ENCODE results near the gene WBP2NL. TPM values are rescaled to one million over a fixed set of nuclear protein-coding genes. Genes with fewer than 3 reads are reported as not detected.

The WBP2NL gene
- total and polyA plus RNA-seq, 2 donors (not counting 1 experiment from before 2014, with no cell fraction given), result 1.6 to 10.4 TPM

DNA sequence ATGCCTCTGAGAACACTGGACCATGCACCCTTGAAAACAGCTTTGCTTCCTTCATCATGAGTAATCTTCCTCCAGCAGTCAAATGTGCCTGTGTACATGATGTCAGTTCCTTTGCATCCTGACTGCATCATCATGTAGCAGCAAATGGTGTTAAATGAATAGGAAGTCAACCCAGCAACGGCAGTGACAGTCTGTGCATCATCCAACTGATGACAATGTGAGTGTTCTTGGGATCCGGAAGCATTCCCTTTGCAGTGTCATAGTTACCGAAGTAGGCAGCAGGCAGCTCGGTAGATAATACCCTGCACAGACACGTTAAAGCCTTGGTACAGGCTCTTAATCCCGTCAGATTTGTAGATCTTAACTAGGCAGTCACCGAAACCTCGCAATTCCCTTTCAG lies 2.5 kb downstream of the WBP2NL start:
- no peak overlapping the region for H3K27ac Mint-ChIP-seq
- Histone ChIP-seq H3K27ac (ENCODE audit: low read length in 2 of 2) (no peak overlapping the region), H3K4me3 (ENCODE audit: control extremely low read depth in 1 of 5, extremely low read depth in 1 of 5, insufficient read depth in 1 of 5, low read depth in 2 of 5, low read length in 4 of 5) (no peak overlapping the region), H3K36me3 (replicated peaks in 1 of 2; ENCODE audit: control extremely low read depth in 1 of 2, control insufficient read depth in 1 of 2, extremely low read depth in 1 of 2, insufficient read depth in 2 of 2, low read length in 1 of 2) (no peaks in the 10 kb centered on the region), H4K20me1 (ENCODE audit: control insufficient read depth, insufficient read depth, low read length, poor library complexity, severe bottlenecking) (no peaks in the 10 kb centered on the region), H3K79me2 (ENCODE audit: control insufficient read depth, insufficient read depth, low read length) (no peaks in the 10 kb centered on the region), H3K9me3 (ENCODE audit: control extremely low read depth in 1 of 3, control insufficient read depth in 2 of 3, insufficient read depth in 1 of 3, low read length in 2 of 3) (peaks cover 1 to 17% (median 6%) of the 10 kb centered on the region in 3 donors), H3K4me2 (replicated peaks; ENCODE audit: low read depth, low read length, poor library complexity, severe bottlenecking) (no peak overlapping the region), H3K4me1 (ENCODE audit: control insufficient read depth in 2 of 2, insufficient read depth in 2 of 2, low read length in 2 of 2) (peaks cover 15 to 23% of the 10 kb centered on the region in 2 donors), H3K27me3 (replicated peaks in 1 of 4; ENCODE audit: control extremely low read depth in 1 of 4, control insufficient read depth in 3 of 4, insufficient read depth in 4 of 4, low read length in 3 of 4) (peaks cover 0 to 10% (median 3%) of the 10 kb centered on the region in 4 experiments), H2AFZ (ENCODE audit: insufficient read depth, low read depth, low read length, poor library complexity, severe bottlenecking) (no peak overlapping the region), H3K9ac (ENCODE audit: low read length) (no peak overlapping the region)
- no peaks in the 10 kb centered on the region for H3K27me3 Mint-ChIP-seq
- CTCF ChIA-PET, result no interaction called here
- intact Hi-C loops (cut with micrococcal nuclease), result no loop called here
- no peak for TF ChIP-seq EZH2 (IDR thresholded peaks at IDR 0.05; ENCODE audit: borderline replicate concordance, insufficient read depth, low read depth, low read length, poor library complexity, severe bottlenecking)
- TF ChIP-seq, protein P1, sequence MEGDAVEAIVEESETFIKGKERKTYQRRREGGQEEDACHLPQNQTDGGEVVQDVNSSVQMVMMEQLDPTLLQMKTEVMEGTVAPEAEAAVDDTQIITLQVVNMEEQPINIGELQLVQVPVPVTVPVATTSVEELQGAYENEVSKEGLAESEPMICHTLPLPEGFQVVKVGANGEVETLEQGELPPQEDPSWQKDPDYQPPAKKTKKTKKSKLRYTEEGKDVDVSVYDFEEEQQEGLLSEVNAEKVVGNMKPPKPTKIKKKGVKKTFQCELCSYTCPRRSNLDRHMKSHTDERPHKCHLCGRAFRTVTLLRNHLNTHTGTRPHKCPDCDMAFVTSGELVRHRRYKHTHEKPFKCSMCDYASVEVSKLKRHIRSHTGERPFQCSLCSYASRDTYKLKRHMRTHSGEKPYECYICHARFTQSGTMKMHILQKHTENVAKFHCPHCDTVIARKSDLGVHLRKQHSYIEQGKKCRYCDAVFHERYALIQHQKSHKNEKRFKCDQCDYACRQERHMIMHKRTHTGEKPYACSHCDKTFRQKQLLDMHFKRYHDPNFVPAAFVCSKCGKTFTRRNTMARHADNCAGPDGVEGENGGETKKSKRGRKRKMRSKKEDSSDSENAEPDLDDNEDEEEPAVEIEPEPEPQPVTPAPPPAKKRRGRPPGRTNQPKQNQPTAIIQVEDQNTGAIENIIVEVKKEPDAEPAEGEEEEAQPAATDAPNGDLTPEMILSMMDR (IDR thresholded peaks at IDR 0.05), result no peak
- ATAC-seq (ENCODE audit: low read depth), result no peak
- peaks cover 25% of the 10 kb centered on the region for H3K4me1 Mint-ChIP-seq
- H3K9me3 Mint-ChIP-seq (ENCODE audit: insufficient read depth), result no peaks in the 10 kb centered on the region
- POLR2A ChIA-PET, result interaction anchor here (0.7 kb wide), 1 partner anchor 15 kb away, joined by 4 read pairs; no protein-coding TSS in a partner anchor
- DNase-seq, result no peak
- 81% methylated on average over 8 of the region's 8 CpGs for WGBS (ENCODE audit: insufficient coverage)
- no peak overlapping the region for H3K4me3 Mint-ChIP-seq

DNA sequence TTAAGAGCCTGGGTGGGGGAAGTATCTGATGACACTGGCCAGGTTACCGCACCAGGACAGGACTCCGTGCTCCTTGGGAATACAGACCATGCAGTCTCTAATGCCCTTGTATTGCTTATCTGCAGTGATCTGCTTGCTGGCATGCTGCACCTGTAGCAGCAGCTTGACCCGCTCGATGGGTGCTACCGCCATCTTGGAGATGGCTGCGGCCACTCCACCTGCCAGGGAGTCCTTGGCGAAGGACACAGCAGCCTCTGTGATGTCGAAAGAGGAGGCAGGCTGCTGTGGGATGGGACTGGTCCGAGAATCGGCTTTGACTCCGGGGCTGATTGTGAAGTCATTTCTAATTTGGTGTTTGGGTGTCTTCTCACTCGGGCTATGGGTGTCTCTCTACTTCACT lies 3.1 kb downstream of the WBP2NL start:
- Histone ChIP-seq H2AFZ (ENCODE audit: insufficient read depth, low read depth, low read length, poor library complexity, severe bottlenecking) (no peak overlapping the region), H3K4me3 (ENCODE audit: control extremely low read depth in 1 of 5, extremely low read depth in 1 of 5, insufficient read depth in 1 of 5, low read depth in 2 of 5, low read length in 4 of 5) (no peak overlapping the region), H3K79me2 (ENCODE audit: control insufficient read depth, insufficient read depth, low read length) (no peaks in the 10 kb centered on the region), H4K20me1 (ENCODE audit: control insufficient read depth, insufficient read depth, low read length, poor library complexity, severe bottlenecking) (no peaks in the 10 kb centered on the region), H3K4me1 (ENCODE audit: control insufficient read depth in 2 of 2, insufficient read depth in 2 of 2, low read length in 2 of 2) (peaks cover 15 to 23% of the 10 kb centered on the region in 2 donors), H3K36me3 (replicated peaks in 1 of 2; ENCODE audit: control extremely low read depth in 1 of 2, control insufficient read depth in 1 of 2, extremely low read depth in 1 of 2, insufficient read depth in 2 of 2, low read length in 1 of 2) (no peaks in the 10 kb centered on the region), H3K27ac (ENCODE audit: low read length in 2 of 2) (no peak overlapping the region), H3K9ac (ENCODE audit: low read length) (no peak overlapping the region), H3K27me3 (replicated peaks in 1 of 4; ENCODE audit: control extremely low read depth in 1 of 4, control insufficient read depth in 3 of 4, insufficient read depth in 4 of 4, low read length in 3 of 4) (peaks cover 0 to 10% (median 3%) of the 10 kb centered on the region in 4 experiments), H3K4me2 (replicated peaks; ENCODE audit: low read depth, low read length, poor library complexity, severe bottlenecking) (no peak overlapping the region), H3K9me3 (ENCODE audit: control extremely low read depth in 1 of 3, control insufficient read depth in 2 of 3, insufficient read depth in 1 of 3, low read length in 2 of 3) (peaks cover 1 to 20% (median 6%) of the 10 kb centered on the region in 3 donors)
- intact Hi-C loops (cut with micrococcal nuclease), result no loop called here
- no peak overlapping the region for H3K4me3 Mint-ChIP-seq
- DNase-seq (no peak), ATAC-seq (ENCODE audit: low read depth) (no peak)
- ChIA-PET CTCF (no interaction called here), POLR2A (no interaction called here)
- WGBS (ENCODE audit: insufficient coverage), result 98% methylated on average over 8 of the region's 12 CpGs
- no peak overlapping the region for H3K27ac Mint-ChIP-seq
- no peaks in the 10 kb centered on the region for H3K27me3 Mint-ChIP-seq
- H3K9me3 Mint-ChIP-seq (ENCODE audit: insufficient read depth), result no peaks in the 10 kb centered on the region
- TF ChIP-seq, protein P1 (IDR thresholded peaks at IDR 0.05), result no peak
- no peak for TF ChIP-seq EZH2 (IDR thresholded peaks at IDR 0.05; ENCODE audit: borderline replicate concordance, insufficient read depth, low read depth, low read length, poor library complexity, severe bottlenecking)
- H3K4me1 Mint-ChIP-seq, result peaks cover 25% of the 10 kb centered on the region

All from B cell (primary cell).